NCI-H748 (cell line): ENCODE measurements around the gene ZNF234.
"Not testable (repeated sequence)": the region's sequence is repeated elsewhere in the genome, so short reads cannot be mapped to it uniquely, and the experiment has no call there.

Experiments used
- DNase-seq: peaks from one replicate; lab custom pipeline; 2025; ENCODE audit not compliant: unreplicated experiment; lab: John Stamatoyannopoulos, UW

Gene ZNF234

DNA sequence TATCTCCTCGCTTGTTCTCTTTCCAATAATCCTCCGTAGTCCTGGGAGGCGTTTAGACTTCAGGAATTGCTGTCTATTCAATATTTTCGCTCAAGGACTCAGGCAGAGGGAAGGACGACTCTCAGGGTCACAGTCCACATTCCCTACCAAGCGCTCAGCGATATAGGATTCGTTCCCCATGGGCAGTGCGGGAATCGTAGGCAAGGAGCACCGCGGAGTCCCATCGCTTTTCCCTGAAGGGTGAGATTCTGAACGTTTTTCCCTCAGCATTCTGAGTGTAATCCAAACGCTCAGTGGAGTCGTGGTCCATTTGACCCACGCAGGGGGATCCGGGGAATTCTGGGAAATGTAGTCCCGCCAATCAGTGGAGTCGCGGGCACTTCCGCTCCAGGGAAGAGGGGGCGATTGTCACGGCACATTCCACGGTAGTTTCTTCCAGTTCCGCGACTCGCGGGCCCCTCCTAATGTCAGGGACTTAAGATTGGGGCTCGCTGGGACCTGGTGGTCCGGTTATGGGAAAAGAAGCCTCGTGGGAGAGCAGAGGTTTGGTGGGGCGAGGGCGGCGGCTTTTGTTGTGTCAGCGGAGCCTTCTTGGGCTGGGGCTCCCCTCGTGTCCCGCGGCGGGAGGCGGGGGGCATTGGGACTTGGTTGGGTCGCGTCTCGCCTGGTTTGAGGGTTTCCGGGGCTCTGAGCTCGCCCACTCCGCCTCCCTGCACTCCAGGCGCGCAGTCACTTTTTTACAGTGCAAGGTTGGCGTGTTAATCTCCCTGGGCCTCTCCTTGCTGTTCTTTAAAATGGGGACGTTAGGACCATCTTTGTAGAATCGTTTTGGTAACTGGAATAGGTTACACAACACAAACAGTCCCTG, at the start of gene ZNF234:
TSS of gene ZNF234 (plus strand) at position 364 of the 868 bp plus-strand sequence. CDS start 3,079 bp downstream, outside the sequence.
- peak; percentile 93 for DNase-seq

DNA sequence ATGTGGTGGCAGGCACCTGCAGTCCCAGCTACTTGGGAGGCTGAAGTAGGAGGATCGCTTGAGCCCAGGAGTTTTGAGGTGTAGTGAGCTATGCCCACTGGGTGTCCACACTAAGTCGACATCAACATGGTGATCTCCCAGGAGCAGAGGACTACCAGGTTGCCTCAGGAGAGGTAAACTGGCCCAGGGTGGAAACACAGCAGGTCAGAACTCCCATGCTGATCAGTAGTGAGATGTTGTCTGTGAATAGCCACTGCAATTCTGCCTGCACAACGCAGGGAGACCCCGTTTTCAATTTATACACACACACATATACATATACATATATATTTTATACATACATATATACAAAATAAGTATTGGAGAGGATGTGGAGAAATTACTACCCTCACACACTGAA, 49.2 kb upstream of the ZNF234 start:
- no peak for DNase-seq

GRCh38 chr19:44093931-44094765, 47.2 kb upstream of the ZNF234 start, which contains the start of gene ZNF224:
Gene ZNF224 (plus strand): TSS chr19:44094361. CDS start chr19:44097874, 3,513 bp downstream.
- peak; percentile 97 for DNase-seq

DNA sequence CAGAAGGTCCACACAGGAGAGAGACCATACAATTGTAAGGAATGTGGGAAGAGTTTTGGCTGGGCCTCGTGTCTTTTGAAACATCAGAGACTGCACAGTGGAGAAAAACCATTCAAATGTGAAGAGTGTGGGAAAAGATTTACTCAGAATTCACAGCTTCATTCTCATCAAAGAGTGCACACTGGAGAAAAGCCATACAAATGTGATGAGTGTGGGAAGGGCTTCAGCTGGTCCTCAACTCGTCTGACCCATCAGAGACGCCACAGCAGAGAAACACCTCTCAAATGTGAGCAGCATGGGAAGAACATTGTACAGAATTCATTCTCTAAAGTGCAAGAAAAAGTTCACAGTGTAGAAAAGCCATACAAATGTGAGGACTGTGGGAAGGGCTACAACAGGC, 33.6 kb upstream of the ZNF234 start:
- DNase-seq: no peak

DNA sequence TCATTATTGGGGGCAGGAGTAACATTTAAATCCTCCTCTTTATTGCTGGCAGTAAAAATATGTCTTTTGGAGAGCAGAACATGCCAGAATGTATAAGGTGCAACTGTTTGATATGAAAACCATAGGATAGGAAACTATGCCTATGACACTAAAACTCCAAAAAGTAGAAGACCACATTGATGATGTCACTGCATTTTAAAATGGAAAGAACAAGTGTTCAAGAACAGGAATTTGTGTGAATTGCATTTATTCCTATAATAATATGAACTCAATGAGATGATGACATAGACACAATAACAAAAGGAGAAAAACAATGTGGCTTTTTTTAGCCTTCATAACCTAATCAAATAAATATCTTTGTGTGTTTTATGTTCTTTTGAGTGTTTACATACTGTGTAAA, 31.9 kb upstream of the ZNF234 start:
- no peak for DNase-seq

DNA sequence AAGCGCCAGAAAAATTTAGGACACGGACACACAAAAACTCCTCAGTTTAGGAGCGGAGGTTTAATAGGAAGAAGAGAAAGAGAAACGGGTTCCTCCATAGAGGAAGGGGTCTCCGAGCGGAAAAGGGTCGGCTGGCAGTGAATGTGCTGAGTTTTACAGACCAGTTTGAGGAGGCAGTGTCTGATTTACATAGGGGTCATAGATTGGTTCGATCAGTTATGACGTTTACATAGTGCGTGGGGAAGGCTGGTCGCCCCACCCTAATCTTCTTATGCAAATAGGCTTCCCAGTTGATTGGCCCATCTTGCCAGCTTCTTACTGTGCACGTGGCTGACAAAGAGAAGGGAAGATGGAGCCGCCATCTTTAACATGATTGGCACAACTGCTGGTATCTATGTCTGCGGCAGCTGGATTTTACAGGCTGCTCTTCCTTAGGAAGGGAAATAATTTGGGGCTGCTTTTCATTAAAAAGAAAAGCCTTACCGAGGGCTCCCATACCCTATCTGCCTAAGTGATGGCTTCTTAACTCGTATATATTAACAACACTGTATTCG, 29.4 kb upstream of the ZNF234 start:
- peak; percentile 99 for DNase-seq

DNA sequence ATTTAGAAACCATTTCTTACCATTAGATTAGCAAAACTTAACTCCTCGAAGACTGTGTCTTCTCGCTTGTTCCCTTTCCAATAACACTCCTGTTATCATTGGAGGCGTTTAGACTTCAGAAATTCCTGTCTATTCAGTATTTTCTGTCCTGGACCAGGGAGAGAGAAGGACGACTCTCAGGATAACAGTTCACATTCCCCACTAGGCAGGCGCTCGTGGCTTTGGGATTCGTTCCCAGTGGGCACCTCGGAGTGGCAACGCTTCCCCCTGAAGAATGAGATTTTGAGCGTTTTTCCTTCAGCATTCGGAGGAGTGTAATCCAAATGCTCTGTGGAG, 28.6 kb upstream of the ZNF234 start:
- no peak for DNase-seq

DNA sequence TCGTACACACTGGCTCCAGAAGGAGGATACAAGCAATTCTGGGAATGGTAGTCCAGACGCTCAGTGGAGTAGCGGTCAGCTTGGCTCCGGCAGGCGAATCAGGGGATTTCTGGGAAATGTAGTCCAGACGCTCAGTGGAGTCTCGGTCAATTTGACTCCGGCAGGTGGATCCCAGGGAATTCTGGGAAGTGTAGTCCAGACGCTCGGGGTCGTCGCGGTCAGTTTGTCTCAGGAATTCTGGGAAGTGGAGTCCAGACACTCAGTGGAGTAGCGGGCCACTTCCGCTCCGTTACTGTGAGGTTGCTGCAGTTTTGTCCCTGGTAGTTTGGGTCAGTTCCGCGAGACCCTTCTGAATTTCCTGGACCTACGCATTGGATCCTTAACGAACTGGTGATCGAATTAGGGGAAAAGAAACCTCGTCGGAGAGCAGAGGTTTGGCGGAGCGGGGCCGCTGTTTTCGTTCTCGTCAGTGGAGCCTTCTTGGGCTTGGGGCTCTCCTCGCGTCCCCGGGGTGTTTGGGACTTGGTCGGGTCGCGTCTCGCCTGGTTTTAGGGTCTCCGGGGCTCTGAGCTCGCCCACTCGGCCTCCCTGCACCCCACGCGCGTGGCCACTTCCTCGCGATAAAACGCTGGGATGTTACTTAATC, 28.1 kb upstream of the ZNF234 start, which contains the start of gene ZNF225:
TSS of gene ZNF225 (plus strand) at position 262 of the 646 bp plus-strand sequence. CDS start 2,429 bp downstream, outside the sequence.
- peak; percentile 100 for DNase-seq

GRCh38 chr19:44113784-44114390, 27.5 kb upstream of the ZNF234 start:
- DNase-seq: peak; percentile 25

GRCh38 chr19:44121162-44121561, 20.2 kb upstream of the ZNF234 start:
- DNase-seq: not testable (repeated sequence)

GRCh38 chr19:44131955-44132354, 9.4 kb upstream of the ZNF234 start:
- DNase-seq: no peak

DNA sequence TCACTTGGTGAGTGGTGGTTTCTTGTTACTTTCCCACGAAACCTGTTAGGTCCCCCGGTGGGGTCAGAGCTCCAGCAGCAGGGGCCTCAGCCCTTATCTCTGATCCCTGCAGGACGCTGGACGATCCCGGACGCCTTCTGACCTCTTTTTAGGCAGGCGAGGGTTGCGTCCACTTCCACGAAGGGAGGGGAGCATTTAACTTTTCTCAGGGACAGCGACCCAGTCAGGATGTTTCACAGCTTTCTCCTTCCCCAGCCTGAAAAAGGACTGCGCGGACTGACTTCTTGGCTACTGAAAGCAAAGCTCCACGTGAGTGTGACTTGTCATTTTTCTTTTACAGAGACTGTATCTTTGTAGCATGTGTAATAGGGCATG, 692 bp downstream of the ZNF234 start:
- no peak for DNase-seq

DNA sequence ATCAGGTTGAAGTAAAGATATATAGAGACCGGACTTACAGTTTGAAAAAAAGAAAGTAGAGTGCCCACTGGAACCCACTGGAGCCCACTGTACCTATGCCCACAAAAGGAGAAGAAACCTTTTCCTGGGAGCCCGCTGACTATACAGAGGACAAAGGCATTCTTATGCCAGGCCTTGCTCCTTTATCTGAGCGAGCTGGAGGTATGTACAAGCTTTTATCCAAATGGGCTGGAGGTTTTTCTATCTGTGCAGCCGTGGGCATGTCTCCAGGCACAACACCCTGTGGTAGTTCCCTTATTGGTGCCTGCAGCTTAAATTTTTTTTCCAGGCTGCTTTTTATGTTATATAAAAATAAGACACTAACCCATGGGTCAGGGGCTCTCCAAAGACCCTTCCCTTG, 8.4 kb downstream of the ZNF234 start:
- no peak for DNase-seq

DNA sequence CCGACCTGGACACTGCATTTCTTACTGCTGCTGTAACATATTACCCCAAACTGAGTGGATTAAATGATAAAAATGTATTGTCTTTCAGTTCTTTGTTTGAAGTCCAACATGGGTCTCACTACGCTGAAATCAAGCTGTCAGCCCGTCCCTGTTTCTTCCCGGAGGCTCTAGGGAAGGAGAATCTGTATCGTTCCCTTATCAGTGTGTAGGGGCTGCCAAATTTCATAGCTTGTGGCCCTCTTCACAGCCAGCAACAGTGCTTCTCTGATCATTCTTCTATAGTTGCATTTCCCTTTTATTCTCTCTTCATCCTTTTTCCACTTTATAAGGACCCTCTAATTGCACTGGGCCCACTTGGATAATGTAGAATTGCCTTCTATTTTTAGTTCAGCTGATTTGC, 10.1 kb downstream of the ZNF234 start:
- DNase-seq: no peak

DNA sequence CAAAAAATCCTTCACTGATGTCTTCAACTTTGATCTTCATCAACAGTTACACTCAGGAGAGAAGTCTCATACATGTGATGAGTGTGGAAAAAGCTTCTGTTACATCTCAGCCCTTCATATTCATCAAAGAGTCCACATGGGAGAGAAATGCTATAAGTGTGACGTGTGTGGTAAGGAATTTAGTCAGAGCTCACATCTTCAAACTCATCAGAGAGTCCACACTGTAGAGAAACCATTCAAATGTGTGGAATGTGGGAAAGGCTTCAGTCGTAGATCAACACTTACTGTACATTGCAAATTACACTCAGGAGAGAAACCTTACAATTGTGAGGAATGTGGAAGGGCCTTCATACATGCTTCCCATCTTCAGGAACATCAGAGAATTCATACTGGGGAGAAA, 15.1 kb downstream of the ZNF234 start:
- no peak for DNase-seq

GRCh38 chr19:44163789-44164188, 22.4 kb downstream of the ZNF234 start:
- no peak for DNase-seq

DNA sequence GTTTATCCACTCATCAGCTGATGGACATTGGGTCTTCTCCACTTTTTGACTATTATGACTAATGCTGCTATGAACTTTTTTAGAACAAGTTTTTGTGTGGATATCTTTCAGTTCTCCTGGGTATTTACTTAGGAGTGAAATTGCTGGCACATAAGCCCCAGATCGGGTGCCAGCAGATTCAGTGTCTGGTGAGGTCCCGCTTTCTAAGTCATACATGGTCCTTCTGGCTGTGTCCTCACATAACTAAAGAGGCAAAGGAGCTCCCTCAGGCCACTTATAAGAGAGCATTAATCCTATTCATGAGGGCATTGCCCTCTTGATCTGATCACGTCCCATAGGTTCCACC, 22.9 kb downstream of the ZNF234 start:
- no peak for DNase-seq

DNA sequence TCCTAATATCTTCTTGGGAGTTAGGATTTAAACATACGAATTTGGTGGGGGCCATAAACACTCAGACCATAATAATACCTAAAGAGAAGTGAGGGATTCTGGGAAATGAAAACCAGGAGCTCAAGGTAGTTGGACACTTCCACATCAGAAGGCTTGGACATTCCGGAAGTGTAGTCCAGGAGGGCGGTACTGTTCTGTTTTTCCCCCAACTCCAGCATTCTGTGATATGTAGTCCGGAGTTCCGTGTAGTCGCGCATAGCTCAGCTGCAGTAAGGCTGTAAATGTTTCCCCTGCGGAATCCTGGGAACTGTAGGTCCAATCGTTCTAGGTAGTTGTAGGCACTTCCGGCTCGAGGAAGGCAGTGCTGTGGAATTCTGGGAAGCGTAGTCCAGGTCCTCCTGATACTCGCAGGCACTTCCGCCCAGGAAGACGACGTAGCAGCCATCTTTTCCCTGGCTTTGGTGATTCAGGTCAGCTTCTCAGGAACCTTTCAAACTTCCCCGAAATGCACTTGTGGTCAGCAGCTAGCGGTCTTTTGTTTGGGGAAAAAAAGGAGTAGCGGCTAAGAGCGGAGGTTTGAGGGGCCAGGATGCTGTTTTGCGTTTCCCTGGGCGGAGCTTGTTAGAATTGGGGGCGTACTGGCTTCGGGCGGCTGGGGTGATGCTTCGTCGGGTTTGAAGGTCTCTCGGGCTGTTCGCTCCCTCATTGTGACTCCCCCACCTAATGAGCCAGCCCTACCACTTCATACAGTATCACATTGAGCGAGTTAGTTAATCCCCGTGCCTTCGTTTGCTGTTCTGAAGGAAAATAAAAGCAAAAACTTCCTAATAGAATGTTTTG, 23.5 kb downstream of the ZNF234 start, which contains the start of gene ZNF226:
TSS of gene ZNF226 (plus strand) at position 428 of the 840 bp plus-strand sequence. CDS start 4,981 bp downstream, outside the sequence.
- DNase-seq: peak; percentile 100

DNA sequence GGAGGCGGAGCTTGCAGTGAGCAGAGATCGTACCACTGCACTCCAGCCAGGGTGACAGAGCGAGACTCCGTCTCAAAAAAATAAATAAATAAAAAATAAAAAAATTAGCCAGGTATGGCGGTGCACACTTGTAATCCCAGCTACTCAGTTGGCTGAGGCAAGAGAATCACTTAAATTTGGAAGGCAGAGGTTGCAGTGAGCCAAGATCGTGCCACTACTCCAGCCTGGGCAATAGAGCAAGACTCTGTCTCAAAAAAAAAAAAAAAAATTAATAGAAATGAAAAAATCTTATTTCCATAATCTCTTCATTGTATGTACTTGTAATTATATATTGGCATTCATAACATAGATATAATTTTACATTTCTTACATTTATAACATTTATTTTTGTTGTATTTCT, 29.3 kb downstream of the ZNF234 start:
- not testable (repeated sequence) for DNase-seq

DNA sequence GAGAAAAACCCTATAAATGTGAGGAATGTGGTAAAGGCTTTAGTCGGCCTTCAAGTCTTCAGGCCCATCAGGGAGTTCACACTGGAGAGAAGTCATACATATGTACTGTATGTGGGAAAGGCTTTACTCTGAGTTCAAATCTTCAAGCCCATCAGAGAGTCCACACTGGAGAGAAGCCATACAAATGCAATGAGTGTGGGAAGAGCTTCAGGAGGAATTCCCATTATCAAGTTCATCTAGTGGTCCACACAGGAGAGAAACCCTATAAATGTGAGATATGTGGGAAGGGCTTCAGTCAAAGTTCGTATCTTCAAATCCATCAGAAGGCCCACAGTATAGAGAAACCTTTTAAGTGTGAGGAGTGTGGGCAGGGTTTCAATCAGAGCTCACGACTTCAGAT, 35.2 kb downstream of the ZNF234 start:
- no peak for DNase-seq
